ENCODE data around the gene SARDH. TPM values are rescaled to one million over a fixed set of nuclear protein-coding genes. Genes with fewer than 3 reads are reported as not detected.

Gene SARDH
- total RNA-seq, 4 donors from 2014 or later: 2.9 to 16.4 (median 5.9) TPM

- 89 to 93% methylated on average over 8 of the region's 8 CpGs for WGBS, 2 donors
- TF ChIP-seq CTCF (IDR thresholded peaks at IDR 0.05) (no peak), POLR2A (IDR thresholded peaks at IDR 0.05) (no peak), EP300 (IDR thresholded peaks at IDR 0.05) (no peak)
- Histone ChIP-seq H3K36me3 (peaks cover 0 to 90% (median 6%) of the 10 kb centered on the region in 3 donors), H3K4me1 (no peaks in the 10 kb centered on the region), H3K27me3 (no peaks in the 10 kb centered on the region), H3K9me3 (peaks cover 0 to 8% (median 2%) of the 10 kb centered on the region in 4 donors), H3K27ac (no peak overlapping the region), H3K4me3 (no peak overlapping the region)
- DNase-seq (ENCODE audit: low spot score in 2 of 2): no peak
Observed at GRCh38 chr9:133779081-133779480, 40.9 kb upstream of the SARDH start.

GRCh38 chr9:133778336-133779013 lies 40.3 kb upstream of the SARDH start:
- H3K4me1 ChIP-seq: no peaks in the 10 kb centered on the region
- TF ChIP-seq POLR2A (IDR thresholded peaks at IDR 0.05) (no peak), EP300 (IDR thresholded peaks at IDR 0.05) (no peak), CTCF (IDR thresholded peaks at IDR 0.05) (no peak)
- DNase-seq (ENCODE audit: low spot score in 2 of 2): no peak
- no peak overlapping the region for H3K4me3 ChIP-seq
- H3K27me3 ChIP-seq: no peaks in the 10 kb centered on the region
- H3K9me3 ChIP-seq: peaks cover 0 to 14% (median 5%) of the 10 kb centered on the region in 4 donors
- WGBS, 2 donors: 90 to 96% methylated on average over 20 of the region's 20 CpGs
- peaks cover 0 to 90% (median 6%) of the 10 kb centered on the region in 3 donors for H3K36me3 ChIP-seq
- no peak overlapping the region for H3K27ac ChIP-seq

- TF ChIP-seq POLR2A (IDR thresholded peaks at IDR 0.05): no peak
- TF ChIP-seq EP300 (IDR thresholded peaks at IDR 0.05): no peak
- TF ChIP-seq CTCF (IDR thresholded peaks at IDR 0.05): no peak
- Histone ChIP-seq H3K4me1 (no peaks in the 10 kb centered on the region), H3K9me3 (peaks cover 0 to 14% (median 5%) of the 10 kb centered on the region in 4 donors), H3K27ac (no peak overlapping the region), H3K36me3 (peaks cover 0 to 90% (median 6%) of the 10 kb centered on the region in 3 donors), H3K27me3 (no peaks in the 10 kb centered on the region), H3K4me3 (no peak overlapping the region)
- WGBS, 2 donors: 82 to 87% methylated on average over 13 to 14 of the region's 14 CpGs
- DNase-seq (ENCODE audit: low spot score in 2 of 2): no peak
Observed at GRCh38 chr9:133777871-133778270, 39.7 kb upstream of the SARDH start.

GRCh38 chr9:133777068-133777791 lies 39.1 kb upstream of the SARDH start:
- Histone ChIP-seq H3K27me3 (no peaks in the 10 kb centered on the region), H3K36me3 (peaks cover 0 to 94% (median 6%) of the 10 kb centered on the region in 3 donors), H3K27ac (no peak overlapping the region), H3K9me3 (peaks cover 0 to 14% (median 5%) of the 10 kb centered on the region in 4 donors), H3K4me1 (no peaks in the 10 kb centered on the region), H3K4me3 (no peak overlapping the region)
- no peak for DNase-seq (ENCODE audit: low spot score in 2 of 2)
- TF ChIP-seq CTCF (IDR thresholded peaks at IDR 0.05) (no peak), EP300 (IDR thresholded peaks at IDR 0.05) (no peak), POLR2A (IDR thresholded peaks at IDR 0.05) (no peak)
- WGBS, 2 donors: 76 to 83% methylated on average over 15 of the region's 15 CpGs

Measured in tibial nerve (tissue), 4 donors.